Measurements from ENCODE around the gene CAMTA1. TPM values are rescaled to one million over a fixed set of nuclear protein-coding genes. Genes with fewer than 3 reads are reported as not detected.

The CAMTA1 gene
- polyA plus RNA-seq, 1 of the 3 experiments (the other 2 are of a cell fraction) = 63.1 TPM

DNA sequence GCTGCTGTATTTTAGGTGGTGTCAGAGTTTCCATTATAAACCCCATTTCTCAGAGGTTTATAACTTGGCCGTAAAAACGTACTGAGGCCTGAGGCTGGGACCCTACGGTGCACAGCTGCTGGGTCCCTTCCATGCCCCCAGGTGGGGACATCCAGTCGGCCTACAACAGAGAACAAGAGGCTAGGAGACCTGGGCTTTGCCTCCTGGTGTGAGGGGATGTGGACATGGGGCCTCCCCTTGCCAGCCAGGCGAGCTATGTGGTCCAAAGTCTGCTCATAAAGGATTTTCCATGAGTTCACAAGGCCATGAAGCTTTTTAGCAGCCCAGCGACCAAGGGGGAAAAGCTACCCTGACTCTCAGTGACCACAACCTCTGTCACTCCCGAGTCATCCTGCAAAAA is 724.3 kb downstream of the CAMTA1 start:
- WGBS (ENCODE audit: low lambda C conversion rate) = 58% methylated on average over 2 of the region's 7 CpGs
- Histone ChIP-seq H3K79me2 (ENCODE audit: insufficient read depth) (no peaks in the 10 kb centered on the region), H4K20me1 (ENCODE audit: insufficient read depth) (no peaks in the 10 kb centered on the region), H3K4me2 (no peak overlapping the region), H3F3A (replicated peaks; ENCODE audit: insufficient read depth) (no peaks in the 10 kb centered on the region), H3K4me1 (ENCODE audit: control insufficient read depth in 1 of 2, insufficient read depth in 2 of 2, low read depth in 1 of 2, low read length in 1 of 2) (peaks cover 0 to 64% of the 10 kb centered on the region in 2 experiments; a peak in 1 of 4 replicates), H3K9me3 (no peaks in the 10 kb centered on the region), H3K9ac (no peak overlapping the region), H3K4me3 (ENCODE audit: low read depth in 2 of 2, low read length in 1 of 2) (no peak overlapping the region), H3K27me3 (ENCODE audit: insufficient read depth) (no peaks in the 10 kb centered on the region), H3K27ac (ENCODE audit: low read depth in 2 of 2, low read length in 1 of 2) (peak overlapping the region in 1 of 2 experiments; percentile 82; a peak in 2 of 4 replicates), H3K36me3 (replicated peaks in 1 of 2; ENCODE audit: control insufficient read depth in 1 of 2, insufficient read depth in 2 of 2, low read length in 1 of 2) (no peaks in the 10 kb centered on the region), H2AFZ (ENCODE audit: low read depth) (no peak overlapping the region), H3K9me2 (no peaks in the 10 kb centered on the region)
- TF ChIP-seq JUND (IDR thresholded peaks at IDR 0.05) (no peak), MEF2A (IDR thresholded peaks at IDR 0.05; ENCODE audit: borderline replicate concordance, low read depth) (no peak), RAD21 (IDR thresholded peaks at IDR 0.05; ENCODE audit: low read length) (no peak), NFIC (IDR thresholded peaks at IDR 0.05; ENCODE audit: borderline replicate concordance) (no peak), ELF1 (IDR thresholded peaks at IDR 0.05) (no peak), TAF1 (IDR thresholded peaks at IDR 0.05; ENCODE audit: borderline replicate concordance, low read depth, low read length) (no peak), CHD2 (IDR thresholded peaks at IDR 0.05; ENCODE audit: low read length, partially characterized antibody) (no peak), POLR2AphosphoS5 (IDR thresholded peaks at IDR 0.05; ENCODE audit: low read depth, low read length) (no peak), SMC3 (IDR thresholded peaks at IDR 0.05; ENCODE audit: low read depth, low read length) (no peak), NRF1 (IDR thresholded peaks at IDR 0.05; ENCODE audit: low read depth, low read length) (no peak), RFX5 (IDR thresholded peaks at IDR 0.05; ENCODE audit: low read length) (no peak), MXI1 (IDR thresholded peaks at IDR 0.05; ENCODE audit: low read depth, low read length) (no peak), TCF12 (IDR thresholded peaks at IDR 0.05) (no peak)
- TF ChIP-seq, protein P1, sequence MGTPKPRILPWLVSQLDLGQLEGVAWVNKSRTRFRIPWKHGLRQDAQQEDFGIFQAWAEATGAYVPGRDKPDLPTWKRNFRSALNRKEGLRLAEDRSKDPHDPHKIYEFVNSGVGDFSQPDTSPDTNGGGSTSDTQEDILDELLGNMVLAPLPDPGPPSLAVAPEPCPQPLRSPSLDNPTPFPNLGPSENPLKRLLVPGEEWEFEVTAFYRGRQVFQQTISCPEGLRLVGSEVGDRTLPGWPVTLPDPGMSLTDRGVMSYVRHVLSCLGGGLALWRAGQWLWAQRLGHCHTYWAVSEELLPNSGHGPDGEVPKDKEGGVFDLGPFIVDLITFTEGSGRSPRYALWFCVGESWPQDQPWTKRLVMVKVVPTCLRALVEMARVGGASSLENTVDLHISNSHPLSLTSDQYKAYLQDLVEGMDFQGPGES (IDR thresholded peaks at IDR 0.05; ENCODE audit: low read depth, low read length) = no peak
- TF ChIP-seq, protein P2, sequence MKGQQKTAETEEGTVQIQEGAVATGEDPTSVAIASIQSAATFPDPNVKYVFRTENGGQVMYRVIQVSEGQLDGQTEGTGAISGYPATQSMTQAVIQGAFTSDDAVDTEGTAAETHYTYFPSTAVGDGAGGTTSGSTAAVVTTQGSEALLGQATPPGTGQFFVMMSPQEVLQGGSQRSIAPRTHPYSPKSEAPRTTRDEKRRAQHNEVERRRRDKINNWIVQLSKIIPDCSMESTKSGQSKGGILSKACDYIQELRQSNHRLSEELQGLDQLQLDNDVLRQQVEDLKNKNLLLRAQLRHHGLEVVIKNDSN (IDR thresholded peaks at IDR 0.05; ENCODE audit: borderline replicate concordance, low read depth) = no peak
- TF ChIP-seq, protein P3, sequence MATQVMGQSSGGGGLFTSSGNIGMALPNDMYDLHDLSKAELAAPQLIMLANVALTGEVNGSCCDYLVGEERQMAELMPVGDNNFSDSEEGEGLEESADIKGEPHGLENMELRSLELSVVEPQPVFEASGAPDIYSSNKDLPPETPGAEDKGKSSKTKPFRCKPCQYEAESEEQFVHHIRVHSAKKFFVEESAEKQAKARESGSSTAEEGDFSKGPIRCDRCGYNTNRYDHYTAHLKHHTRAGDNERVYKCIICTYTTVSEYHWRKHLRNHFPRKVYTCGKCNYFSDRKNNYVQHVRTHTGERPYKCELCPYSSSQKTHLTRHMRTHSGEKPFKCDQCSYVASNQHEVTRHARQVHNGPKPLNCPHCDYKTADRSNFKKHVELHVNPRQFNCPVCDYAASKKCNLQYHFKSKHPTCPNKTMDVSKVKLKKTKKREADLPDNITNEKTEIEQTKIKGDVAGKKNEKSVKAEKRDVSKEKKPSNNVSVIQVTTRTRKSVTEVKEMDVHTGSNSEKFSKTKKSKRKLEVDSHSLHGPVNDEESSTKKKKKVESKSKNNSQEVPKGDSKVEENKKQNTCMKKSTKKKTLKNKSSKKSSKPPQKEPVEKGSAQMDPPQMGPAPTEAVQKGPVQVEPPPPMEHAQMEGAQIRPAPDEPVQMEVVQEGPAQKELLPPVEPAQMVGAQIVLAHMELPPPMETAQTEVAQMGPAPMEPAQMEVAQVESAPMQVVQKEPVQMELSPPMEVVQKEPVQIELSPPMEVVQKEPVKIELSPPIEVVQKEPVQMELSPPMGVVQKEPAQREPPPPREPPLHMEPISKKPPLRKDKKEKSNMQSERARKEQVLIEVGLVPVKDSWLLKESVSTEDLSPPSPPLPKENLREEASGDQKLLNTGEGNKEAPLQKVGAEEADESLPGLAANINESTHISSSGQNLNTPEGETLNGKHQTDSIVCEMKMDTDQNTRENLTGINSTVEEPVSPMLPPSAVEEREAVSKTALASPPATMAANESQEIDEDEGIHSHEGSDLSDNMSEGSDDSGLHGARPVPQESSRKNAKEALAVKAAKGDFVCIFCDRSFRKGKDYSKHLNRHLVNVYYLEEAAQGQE (IDR thresholded peaks at IDR 0.05; ENCODE audit: low read depth, low read length) = no peak
- TF ChIP-seq, protein P4, sequence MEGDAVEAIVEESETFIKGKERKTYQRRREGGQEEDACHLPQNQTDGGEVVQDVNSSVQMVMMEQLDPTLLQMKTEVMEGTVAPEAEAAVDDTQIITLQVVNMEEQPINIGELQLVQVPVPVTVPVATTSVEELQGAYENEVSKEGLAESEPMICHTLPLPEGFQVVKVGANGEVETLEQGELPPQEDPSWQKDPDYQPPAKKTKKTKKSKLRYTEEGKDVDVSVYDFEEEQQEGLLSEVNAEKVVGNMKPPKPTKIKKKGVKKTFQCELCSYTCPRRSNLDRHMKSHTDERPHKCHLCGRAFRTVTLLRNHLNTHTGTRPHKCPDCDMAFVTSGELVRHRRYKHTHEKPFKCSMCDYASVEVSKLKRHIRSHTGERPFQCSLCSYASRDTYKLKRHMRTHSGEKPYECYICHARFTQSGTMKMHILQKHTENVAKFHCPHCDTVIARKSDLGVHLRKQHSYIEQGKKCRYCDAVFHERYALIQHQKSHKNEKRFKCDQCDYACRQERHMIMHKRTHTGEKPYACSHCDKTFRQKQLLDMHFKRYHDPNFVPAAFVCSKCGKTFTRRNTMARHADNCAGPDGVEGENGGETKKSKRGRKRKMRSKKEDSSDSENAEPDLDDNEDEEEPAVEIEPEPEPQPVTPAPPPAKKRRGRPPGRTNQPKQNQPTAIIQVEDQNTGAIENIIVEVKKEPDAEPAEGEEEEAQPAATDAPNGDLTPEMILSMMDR (IDR thresholded peaks at IDR 0.05) = no peak
- TF ChIP-seq, protein P5, sequence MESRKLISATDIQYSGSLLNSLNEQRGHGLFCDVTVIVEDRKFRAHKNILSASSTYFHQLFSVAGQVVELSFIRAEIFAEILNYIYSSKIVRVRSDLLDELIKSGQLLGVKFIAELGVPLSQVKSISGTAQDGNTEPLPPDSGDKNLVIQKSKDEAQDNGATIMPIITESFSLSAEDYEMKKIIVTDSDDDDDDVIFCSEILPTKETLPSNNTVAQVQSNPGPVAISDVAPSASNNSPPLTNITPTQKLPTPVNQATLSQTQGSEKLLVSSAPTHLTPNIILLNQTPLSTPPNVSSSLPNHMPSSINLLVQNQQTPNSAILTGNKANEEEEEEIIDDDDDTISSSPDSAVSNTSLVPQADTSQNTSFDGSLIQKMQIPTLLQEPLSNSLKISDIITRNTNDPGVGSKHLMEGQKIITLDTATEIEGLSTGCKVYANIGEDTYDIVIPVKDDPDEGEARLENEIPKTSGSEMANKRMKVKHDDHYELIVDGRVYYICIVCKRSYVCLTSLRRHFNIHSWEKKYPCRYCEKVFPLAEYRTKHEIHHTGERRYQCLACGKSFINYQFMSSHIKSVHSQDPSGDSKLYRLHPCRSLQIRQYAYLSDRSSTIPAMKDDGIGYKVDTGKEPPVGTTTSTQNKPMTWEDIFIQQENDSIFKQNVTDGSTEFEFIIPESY (IDR thresholded peaks at IDR 0.05; ENCODE audit: borderline replicate concordance, low read depth) = no peak
- ChIA-PET CTCF (interaction anchor here (0.7 to 1.3 kb wide), 3 partner anchors 30 to 39 kb away, joined by 3 to 4 read pairs (median 3); no protein-coding TSS in a partner anchor), POLR2A (no interaction called here)
- DNase-seq = no peak
